Body of pancreas (tissue), 4 donors: ENCODE measurements around the gene PALLD. TPM values are rescaled to one million over a fixed set of nuclear protein-coding genes. Genes with fewer than 3 reads are reported as not detected.

Experiments used
- ATAC-seq: fragments of 150-250 bp; one replicate; pipeline ENCODE4 v1.9.1; 2016
- DNase-seq, 4 donors: peaks; one replicate each; pipeline ENCODE4 v3.0.0-alpha.2; 2019
- H3K27ac ChIP-seq, 4 donors: fragments of 200-600 bp; sonication (generic); 1 replicate in 3 of 4; 2 replicates in 1 of 4; pipeline versions ENCODE4 v1.5.1 to v1.6.1; 2016 to 2019; ENCODE audit warnings: mild to moderate bottlenecking in 1 of 4, mixed read lengths in 1 of 4, moderate library complexity in 1 of 4
- H3K27me3 ChIP-seq, 2 donors: fragments of 200-600 bp; sonication (generic); one replicate each; pipeline ENCODE4 v1.6.0; 2016; ENCODE audit warnings: mild to moderate bottlenecking in 1 of 2
- H3K36me3 ChIP-seq, 2 donors: fragments of 200-600 bp; sonication (generic); replicated peaks in 1 of 2; 2 replicates each; pipeline ENCODE4 v1.5.1; 2016; ENCODE audit warnings: low read depth in 2 of 2; ENCODE audit not compliant: insufficient read depth in 1 of 2
- H3K4me1 ChIP-seq: fragments of 200-600 bp; sonication (generic); one replicate; pipeline ENCODE4 v1.6.0; 2016
- H3K4me3 ChIP-seq, 2 donors: fragments of 200-600 bp; sonication (generic); 1 replicate in 1 of 2; 2 replicates in 1 of 2; pipeline ENCODE4 v1.5.1; 2016 to 2019
- H3K9me3 ChIP-seq, 3 donors: fragments of 200-600 bp; sonication (generic); 1 replicate in 2 of 3; 2 replicates in 1 of 3; pipeline ENCODE4 v1.5.1; 2016
- POLR2A ChIP-seq, 3 donors: fragments of 450-650 bp; IDR thresholded peaks; one replicate each; pipeline ENCODE4 v1.6.1; 2016; ENCODE audit warnings: antibody characterized with exemption in 3 of 3, mild to moderate bottlenecking in 2 of 3
- WGBS, 2 donors: methylation state at CpG; one replicate each; pipeline ENCODE4 v1.1.5; 2017; 5-methylcytosine and 5-hydroxymethylcytosine counted together
- intact Hi-C: fragments of 100-400 bp; cut with DNase I; formaldehyde crosslinking; loops from one replicate; pipeline ENCODE4 v1.15.1; 2023
- total RNA-seq, 2 donors: library from RNA; depleted of rRNA; stranded (reverse); fragments of >200 nt; gene quantifications; one replicate each; pipeline ENCODE4 v1.1.0, GENCODE V29; 2016
- TF ChIP-seq, protein P1 (sequence below), 7 experiments: fragments of 450-650 bp in 4 of 7; fragments of 200-600 bp in 3 of 7; sonication (generic) in 3 of 7; IDR thresholded peaks; one replicate each; pipeline ENCODE4 v1.5.1; 2016 to 2019; ENCODE audit warnings: antibody characterized with exemption in 7 of 7

PALLD gene
- total RNA-seq, 2 donors from 2014 or later, result 46.8 to 52.4 TPM

- Histone ChIP-seq H3K9me3 (no peaks in the 10 kb centered on the region), H3K27ac (no peak overlapping the region), H3K27me3 (no peaks in the 10 kb centered on the region), H3K4me1 (no peaks in the 10 kb centered on the region), H3K36me3 (peaks cover 0 to 4% of the 10 kb centered on the region in 2 donors), H3K4me3 (no peak overlapping the region)
- peak; percentile 69 to 73 (median 71) for DNase-seq
- intact Hi-C loops, result no loop called here
- ATAC-seq, result peak; percentile 79
- WGBS, 2 donors, result 5 to 6% methylated on average over 3 of the region's 3 CpGs
- TF ChIP-seq, protein P1, sequence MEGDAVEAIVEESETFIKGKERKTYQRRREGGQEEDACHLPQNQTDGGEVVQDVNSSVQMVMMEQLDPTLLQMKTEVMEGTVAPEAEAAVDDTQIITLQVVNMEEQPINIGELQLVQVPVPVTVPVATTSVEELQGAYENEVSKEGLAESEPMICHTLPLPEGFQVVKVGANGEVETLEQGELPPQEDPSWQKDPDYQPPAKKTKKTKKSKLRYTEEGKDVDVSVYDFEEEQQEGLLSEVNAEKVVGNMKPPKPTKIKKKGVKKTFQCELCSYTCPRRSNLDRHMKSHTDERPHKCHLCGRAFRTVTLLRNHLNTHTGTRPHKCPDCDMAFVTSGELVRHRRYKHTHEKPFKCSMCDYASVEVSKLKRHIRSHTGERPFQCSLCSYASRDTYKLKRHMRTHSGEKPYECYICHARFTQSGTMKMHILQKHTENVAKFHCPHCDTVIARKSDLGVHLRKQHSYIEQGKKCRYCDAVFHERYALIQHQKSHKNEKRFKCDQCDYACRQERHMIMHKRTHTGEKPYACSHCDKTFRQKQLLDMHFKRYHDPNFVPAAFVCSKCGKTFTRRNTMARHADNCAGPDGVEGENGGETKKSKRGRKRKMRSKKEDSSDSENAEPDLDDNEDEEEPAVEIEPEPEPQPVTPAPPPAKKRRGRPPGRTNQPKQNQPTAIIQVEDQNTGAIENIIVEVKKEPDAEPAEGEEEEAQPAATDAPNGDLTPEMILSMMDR (IDR thresholded peaks at IDR 0.05), result peak; percentile 58 to 87 (median 83)
- no peak for TF ChIP-seq POLR2A (IDR thresholded peaks at IDR 0.05)
Observed at GRCh38 chr4:168923526-168924194, 426.8 kb downstream of the PALLD start.

- no peak for DNase-seq
- H3K27ac ChIP-seq, result no peak overlapping the region
- H3K27me3 ChIP-seq, result no peaks in the 10 kb centered on the region
- WGBS, 2 donors, result 83 to 91% methylated on average over 2 of the region's 2 CpGs
- TF ChIP-seq, protein P1 (IDR thresholded peaks at IDR 0.05), result no peak
- TF ChIP-seq POLR2A (IDR thresholded peaks at IDR 0.05), result no peak
- H3K9me3 ChIP-seq, result no peaks in the 10 kb centered on the region
- intact Hi-C loops, result loop anchor here (5.0 kb wide), 1 partner anchor 563 kb away; no protein-coding TSS in a partner anchor
- peaks cover 0 to 4% of the 10 kb centered on the region in 2 donors for H3K36me3 ChIP-seq
- ATAC-seq, result no peak
- H3K4me3 ChIP-seq, result no peak overlapping the region
- no peaks in the 10 kb centered on the region for H3K4me1 ChIP-seq
Observed at GRCh38 chr4:168924667-168925066, 427.8 kb downstream of the PALLD start.

DNA sequence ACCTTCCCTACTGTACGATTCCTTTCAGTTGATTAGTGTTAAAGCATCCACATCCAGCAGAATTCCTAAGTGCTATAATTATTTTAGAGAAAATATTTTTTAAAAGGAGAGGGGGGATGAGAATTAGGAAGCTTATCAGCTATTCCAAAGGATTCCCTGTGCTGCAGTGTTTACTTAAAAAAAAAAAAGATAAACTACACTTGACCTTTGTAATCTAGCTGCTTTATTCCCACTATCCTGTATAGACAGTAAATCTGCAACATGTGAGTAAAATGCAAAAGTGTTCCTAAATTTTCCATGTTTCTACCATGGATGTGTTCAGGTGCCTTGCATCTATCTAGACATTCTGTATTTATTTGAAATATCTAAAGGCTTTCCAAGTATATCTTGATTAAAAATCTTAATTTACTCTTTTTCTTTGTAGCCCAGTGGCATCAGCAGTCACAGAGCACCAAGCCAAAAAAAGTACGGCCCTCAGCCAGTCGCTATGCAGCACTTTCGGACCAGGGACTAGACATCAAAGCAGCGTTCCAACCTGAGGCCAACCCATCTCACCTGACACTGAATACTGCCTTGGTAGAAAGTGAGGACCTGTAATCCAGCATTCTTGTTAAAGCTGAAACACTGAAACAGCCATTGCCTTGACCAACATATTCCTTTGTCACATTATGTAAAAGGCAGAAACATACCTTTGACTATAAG is 429.1 kb downstream of the PALLD start:
- H3K9me3 ChIP-seq, result no peaks in the 10 kb centered on the region
- H3K27me3 ChIP-seq, result no peaks in the 10 kb centered on the region
- DNase-seq (no peak), ATAC-seq (no peak)
- intact Hi-C loops, result loop anchor here (5.0 kb wide), 1 partner anchor 561 kb away; no protein-coding TSS in a partner anchor
- WGBS, 2 donors, result 80 to 88% methylated on average over 5 of the region's 5 CpGs
- H3K4me3 ChIP-seq, result no peak overlapping the region
- H3K4me1 ChIP-seq, result no peaks in the 10 kb centered on the region
- no peak overlapping the region for H3K27ac ChIP-seq
- peaks cover 0 to 4% of the 10 kb centered on the region in 2 donors for H3K36me3 ChIP-seq
- TF ChIP-seq, protein P1 (IDR thresholded peaks at IDR 0.05), result no peak
- no peak for TF ChIP-seq POLR2A (IDR thresholded peaks at IDR 0.05)

DNA sequence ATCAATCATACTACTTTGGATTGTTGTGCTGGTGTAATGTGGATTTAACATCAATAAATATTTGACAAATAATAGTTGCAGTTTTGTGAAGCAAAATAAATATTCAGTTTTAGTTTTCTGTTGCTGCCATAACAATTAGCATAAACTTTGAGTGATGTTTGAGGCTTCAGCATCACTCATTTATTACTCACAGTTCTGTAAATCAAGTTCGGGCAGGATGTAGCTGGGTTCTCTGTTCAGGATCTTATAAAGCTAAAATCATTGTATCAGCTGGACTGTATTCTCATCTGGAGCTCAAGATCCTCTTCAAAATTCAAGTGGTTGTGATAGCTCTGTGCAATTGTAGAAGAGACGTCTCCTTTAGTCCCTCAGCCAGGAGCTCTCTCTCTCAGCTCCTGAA is 431.5 kb downstream of the PALLD start:
- H3K27ac ChIP-seq, result no peak overlapping the region
- no peaks in the 10 kb centered on the region for H3K4me1 ChIP-seq
- H3K4me3 ChIP-seq, result no peak overlapping the region
- DNase-seq, result no peak
- H3K27me3 ChIP-seq, result no peaks in the 10 kb centered on the region
- no peak for ATAC-seq
- TF ChIP-seq POLR2A (IDR thresholded peaks at IDR 0.05), result no peak
- TF ChIP-seq, protein P1 (IDR thresholded peaks at IDR 0.05), result no peak
- WGBS, 2 donors, result 93 to 97% methylated on average over 2 of the region's 2 CpGs
- H3K36me3 ChIP-seq, result peaks cover 0 to 4% of the 10 kb centered on the region in 2 donors
- H3K9me3 ChIP-seq, result no peaks in the 10 kb centered on the region
- intact Hi-C loops, result loop anchor here (5.0 kb wide), 1 partner anchor 559 kb away; no protein-coding TSS in a partner anchor
